ENCODE data around the gene ERC1.

ERC1 gene

DNA sequence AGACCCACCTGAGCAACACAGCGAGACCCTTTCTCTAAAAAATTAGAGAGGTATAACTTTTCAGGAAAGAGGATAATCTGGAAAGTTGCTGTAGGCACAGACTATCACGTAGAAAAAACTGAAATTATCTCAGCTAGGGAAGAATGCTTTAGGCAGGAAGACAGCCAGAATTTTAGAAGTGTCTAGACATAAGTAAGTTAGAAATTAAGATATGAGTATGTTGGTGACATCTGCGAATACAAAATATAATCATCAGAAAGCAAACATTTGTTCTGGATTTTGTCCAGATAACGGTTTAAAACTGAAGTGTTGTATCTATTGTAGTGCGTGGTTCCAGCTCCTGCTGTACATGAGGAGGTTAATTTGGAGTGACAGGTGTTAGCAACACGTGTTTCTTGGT lies 480.2 kb downstream of the ERC1 start:
- no peak for DNase-seq (ENCODE audit: low read depth in 3 of 3, low spot score in 1 of 3)

DNA sequence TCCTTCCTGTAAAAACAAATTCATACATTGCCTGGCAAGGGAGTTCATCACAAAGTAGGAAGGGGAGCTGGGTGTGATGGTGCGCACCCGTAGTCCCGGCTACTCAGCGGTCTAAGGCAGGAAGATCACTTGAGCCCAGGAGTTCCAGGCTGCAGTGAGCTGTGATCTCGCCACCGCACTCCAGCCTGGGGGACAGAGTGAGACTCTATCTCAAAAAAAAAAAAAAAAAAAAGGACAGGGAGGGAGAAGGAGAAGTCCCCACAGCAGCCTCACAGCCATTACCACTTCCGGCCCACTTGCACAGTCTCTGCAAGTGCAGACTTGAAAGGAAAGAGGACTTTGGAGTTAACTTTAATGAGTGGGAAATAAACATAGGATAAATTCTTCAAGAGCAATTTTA lies 482.4 kb downstream of the ERC1 start:
- no peak for DNase-seq (ENCODE audit: low read depth in 3 of 3, low spot score in 1 of 3)

DNA sequence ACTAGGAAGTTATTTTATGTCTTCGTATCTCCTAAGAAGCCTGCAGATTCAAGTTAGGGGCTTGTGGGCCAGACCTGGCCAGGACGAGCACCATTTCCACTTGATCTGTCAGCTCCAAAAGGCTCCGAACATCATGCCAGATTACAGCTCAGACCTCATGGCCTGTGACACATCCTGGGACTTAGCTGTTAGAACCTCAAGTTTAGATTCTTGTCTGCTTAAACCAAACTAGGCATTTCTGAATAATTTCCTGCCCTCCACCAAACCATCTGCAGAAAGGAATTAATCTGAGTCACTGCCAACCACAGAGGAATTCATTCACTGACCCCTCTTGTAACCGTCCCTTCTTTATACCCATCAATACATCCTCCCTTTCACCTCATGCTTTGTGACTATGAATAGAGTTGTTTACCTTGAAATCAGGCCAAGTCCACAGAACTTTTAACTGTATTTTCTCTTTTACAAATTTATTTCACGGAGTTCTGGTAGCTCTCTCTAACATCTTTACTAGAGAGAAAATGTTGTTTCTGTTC lies 483.1 kb downstream of the ERC1 start:
- no peak for DNase-seq (ENCODE audit: low read depth in 3 of 3, low spot score in 1 of 3)

DNA sequence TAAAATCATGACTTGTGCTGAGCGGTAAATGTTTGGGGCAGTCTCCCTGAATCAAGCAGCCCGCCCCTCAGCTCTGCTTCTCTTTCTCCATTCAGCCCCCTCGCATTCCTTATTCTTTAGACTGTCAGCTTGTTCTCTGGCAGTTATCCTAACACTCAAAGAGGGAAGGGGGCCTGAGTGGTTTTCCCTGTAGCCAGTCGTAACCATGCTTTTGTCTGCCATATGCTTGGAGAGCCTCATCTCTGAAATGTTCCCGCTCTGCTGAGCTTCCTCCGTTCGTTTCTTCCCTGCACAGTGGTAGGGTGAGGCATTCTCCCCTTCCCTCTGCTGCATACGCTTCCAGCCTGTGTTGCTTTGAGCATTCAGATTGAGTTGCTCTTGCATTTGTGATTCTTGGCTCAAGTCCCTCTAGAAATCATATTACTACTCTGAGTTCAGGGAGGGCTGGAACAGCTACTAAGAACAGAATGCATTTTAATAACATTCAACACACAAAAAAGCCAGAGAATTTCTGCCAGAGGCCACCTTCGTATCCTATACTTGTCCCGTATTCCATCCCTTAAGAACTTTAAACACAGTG lies 483.6 kb downstream of the ERC1 start:
- DNase-seq (ENCODE audit: low read depth in 3 of 3, low spot score in 1 of 3) = no peak

DNA sequence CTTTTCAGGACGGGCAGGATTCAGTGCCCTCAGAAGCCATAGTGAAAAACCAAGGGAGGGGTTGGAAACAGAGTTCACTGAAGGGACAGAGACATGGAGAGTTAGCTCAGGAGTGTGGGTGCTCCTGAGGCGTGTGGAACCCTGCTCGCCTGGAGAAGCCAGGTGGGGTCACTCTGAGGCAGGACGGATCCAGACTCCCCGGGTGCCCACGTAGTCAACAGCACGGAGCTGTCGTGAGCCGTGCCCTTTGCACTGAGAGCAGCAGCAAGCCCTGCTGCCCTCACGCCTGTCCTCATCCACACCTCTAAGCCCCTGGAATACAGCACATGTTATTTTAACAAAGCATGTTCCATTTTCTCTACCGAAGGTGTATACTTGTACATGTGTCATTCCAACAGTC lies 488.6 kb downstream of the ERC1 start:
- no peak for DNase-seq (ENCODE audit: low read depth in 3 of 3, low spot score in 1 of 3)

DNA sequence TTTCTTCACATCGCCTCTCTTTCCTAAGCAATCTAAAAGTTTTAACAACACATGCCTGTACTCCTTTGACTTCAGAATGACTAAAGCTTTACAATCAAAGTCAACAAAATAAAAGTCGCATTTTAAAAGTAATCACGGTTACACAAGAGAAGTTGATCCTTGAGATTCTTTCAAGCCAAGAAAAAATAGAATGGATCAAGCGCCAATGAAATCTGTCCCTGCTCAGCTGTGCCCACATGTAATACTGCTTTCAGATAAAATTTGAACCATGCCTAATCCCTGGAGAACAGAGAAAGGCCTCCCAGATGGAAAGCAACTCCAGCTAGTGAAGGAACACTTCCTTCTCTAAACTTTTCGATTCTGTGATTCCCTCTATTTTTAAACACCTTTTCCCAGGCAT lies 490.3 kb downstream of the ERC1 start:
- DNase-seq (ENCODE audit: low read depth in 3 of 3, low spot score in 1 of 3) = no peak

DNA sequence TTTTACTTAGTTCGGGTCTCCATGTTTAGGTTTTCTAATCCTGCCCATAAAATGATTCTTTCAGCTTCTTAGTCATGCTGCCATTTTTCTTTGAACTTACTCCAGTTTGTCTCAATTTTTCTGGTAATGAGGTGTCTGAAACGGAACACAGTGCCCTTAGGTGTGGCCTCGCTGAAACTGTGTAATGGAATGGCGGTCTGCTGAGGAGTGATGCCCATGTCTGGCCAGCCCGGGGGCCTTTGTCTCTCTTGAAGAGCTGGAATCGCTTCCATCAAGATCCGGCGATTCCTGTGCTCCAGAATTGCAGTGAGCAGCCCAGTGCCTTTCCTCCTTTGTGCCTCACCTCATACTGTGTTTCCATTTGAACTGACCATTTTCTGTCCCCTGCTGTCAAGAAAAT lies 490.9 kb downstream of the ERC1 start:
- DNase-seq (ENCODE audit: low read depth in 3 of 3, low spot score in 1 of 3) = no peak

DNA sequence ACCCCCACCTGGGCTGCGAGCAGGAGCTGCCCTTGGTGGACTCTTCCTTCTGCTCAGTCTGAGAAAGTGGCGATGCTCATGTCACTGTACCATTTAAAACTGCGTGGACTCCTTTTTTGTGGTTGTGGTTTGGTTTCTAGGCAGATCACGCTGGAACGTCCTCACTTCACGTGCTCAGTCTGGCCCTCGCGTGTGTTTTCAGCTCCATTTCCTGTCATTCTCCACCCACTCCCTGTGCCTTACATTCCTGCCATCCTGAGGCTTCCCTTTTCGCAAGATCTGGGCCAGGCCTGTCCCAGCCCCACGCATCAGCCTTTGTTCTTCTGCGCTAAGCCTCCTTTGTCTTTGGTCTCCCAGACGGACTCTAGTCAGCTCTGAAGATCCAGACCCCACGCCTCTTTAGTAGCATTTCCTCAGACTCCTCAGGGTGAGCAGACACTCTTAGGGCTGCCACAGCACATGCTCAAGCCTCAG lies 497.9 kb downstream of the ERC1 start:
- no peak for DNase-seq (ENCODE audit: low read depth in 3 of 3, low spot score in 1 of 3)

DNA sequence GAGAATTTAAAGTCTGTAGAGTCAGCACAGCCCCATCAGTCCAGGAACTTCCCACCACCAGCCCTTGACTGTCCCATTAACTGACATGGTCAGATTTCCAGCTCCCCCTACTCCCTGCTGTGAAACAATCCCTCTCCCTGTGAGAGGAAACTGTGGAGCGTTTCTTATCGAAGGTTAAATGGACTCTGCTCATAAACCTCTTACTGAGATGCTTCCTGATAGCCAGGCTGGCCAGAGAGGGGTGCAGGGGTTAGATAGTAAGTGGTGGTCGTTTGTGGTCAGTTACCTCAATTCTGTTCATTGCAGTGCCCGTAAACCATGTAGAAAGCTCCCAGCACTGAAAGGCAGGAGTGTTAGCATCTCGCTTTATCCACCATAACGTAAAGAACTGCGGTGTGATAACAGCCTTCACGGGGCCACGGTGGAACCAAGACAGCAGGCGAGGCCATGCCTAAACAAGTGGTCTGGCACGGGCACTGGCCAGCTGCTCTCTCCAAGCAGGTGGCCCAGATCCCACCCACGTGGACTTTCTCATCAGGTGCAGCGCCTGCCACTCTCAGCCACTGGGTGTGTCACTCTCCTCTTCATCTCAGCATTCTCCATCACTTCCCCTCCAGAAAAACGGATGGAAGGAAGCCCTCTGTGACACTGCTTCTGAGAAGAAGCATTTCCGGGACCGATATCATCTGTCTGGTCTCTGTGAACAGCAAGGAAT lies 501.1 kb downstream of the ERC1 start:
- no peak for DNase-seq (ENCODE audit: low read depth in 3 of 3, low spot score in 1 of 3)

DNA sequence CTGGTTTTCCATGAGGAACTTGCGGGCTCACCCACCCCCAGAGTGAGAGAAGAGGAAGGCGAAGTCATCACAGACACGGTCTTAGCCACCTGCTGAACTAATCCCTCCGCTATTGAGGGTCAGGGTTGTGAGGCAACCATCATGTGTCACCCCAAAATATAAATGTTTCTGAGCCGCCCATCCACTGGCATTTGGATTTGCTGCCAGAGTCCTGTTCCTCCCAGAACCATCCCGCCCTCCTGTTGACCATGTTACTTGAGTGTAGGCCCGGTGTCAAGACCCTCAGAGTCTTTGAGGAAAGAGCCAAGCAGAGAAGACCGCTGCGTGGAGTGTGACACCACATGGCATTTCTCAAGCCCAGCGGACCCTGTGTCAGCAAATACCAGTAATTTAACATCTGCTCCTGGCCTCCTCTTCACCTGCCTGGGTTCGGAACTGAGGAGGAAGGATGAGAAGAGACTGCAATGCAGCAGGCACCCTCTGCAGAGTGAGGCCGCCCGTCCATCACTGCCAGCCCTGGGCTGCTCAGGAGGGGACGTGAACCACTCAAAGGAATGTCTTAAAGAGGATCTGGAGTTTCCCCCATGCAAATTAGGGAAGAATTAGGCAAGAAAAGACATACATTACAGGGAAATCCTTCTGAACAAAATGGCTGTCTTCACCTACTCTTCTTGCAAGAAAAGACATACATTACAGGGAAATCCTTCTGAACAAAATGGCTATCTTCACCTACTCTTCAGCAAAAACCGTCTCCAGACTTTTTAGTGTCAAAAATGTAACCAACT lies 502.9 kb downstream of the ERC1 start:
- DNase-seq (ENCODE audit: low read depth in 3 of 3, low spot score in 1 of 3) = no peak

DNA sequence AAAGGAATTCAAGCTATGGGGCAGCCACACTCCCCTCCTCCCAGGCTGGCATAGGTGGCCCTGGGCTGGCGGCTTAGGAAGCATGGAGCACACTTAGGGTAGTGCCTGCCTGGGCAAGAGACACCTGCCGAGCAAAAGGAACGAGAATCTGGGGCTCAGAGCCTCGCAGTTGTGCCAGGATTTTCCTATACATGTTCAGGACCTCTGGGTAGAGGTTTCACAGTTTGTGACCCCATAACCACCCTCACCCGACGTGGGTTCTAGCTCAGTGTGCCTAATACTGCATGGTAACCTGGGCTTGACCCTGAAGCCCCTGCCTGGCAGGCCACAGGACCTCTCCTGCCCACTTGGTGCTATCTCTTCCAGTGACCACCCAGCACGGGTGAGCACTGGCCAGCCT lies 503.8 kb downstream of the ERC1 start:
- no peak for DNase-seq (ENCODE audit: low read depth in 3 of 3, low spot score in 1 of 3)

DNA sequence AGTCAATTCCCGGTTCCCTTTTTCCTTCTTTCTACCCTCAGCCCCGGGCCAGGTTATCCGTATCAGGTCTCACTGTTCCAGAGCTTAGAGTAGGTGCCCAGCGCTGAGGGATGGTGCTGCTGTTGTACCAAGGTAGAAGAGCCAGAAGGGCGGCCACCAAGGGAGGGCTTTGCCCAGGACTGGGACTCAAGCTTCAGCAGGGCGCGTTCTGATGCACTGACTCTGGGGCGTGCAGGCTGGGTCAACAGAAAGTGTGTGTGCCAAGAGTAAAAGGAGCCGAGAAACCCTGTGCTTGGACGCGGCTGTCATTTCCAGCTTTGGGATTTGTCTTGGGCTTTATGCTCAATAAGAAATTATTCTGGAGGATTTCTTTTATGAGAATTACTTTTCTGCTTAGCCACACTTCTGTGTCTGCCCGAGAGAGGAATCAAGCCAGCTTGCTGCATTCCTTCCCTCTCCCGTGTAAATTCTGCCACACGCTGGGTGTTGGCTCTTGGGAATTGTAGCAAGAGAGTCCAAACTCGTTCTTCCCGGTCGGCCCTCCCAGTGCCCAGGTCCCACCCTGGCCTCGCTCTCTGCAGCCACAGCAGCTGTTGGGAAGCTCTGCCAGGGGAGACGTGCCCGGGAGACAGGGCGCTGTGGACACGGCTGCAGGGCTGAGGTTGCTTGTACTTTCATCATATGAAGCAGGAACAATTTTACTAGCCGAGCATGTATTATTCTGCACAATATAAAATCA lies 505.3 kb downstream of the ERC1 start:
- no peak for DNase-seq (ENCODE audit: low read depth in 3 of 3, low spot score in 1 of 3)

DNA sequence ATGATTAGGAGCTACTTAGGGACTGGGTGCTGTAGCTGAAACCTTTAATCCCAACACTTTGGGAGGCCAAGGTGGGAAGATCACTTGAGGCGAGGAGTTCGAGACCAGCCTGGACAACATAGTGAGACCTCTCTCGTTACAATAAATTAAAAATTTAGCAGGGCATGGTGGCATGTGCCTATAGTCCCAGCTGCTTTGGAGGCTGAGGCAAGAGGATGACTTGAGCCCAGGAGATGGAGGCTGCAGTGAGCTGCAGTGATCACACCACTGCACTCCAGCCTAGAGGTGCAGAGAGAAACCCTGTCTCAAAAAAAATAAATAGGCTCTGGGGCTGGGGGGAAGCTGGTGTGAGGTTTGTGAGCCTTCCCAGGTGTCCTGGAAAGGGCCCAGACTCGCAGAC lies 506.1 kb downstream of the ERC1 start:
- DNase-seq (ENCODE audit: low read depth in 3 of 3, low spot score in 1 of 3) = no peak

DNA sequence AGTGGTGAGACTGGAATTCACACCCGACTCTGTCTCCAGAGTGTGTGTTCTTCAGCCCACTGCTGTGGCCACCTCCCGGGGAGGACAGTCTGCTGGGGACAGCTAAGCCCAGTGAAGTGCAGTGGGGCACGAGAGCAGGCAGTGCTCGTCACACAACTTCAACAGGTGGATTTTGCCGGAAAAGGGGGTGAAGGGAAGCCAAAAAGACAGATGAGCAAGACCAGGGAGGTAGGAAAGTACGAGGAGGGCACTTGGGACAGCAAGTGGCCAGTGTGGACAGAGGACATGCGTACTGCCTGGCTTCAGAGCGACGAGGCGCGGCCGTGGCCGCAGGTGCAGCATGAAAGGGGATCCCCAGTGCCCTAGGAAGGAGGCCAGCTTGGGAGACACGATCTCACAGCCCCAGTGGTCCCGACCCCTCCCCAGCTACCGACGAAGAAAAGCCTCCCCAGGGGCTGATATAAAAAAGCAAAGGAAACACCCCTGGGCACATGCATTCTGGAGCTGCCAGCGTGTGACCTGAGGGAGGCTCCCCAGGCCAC lies 507.2 kb downstream of the ERC1 start:
- no peak for DNase-seq (ENCODE audit: low read depth in 3 of 3, low spot score in 1 of 3)

DNA sequence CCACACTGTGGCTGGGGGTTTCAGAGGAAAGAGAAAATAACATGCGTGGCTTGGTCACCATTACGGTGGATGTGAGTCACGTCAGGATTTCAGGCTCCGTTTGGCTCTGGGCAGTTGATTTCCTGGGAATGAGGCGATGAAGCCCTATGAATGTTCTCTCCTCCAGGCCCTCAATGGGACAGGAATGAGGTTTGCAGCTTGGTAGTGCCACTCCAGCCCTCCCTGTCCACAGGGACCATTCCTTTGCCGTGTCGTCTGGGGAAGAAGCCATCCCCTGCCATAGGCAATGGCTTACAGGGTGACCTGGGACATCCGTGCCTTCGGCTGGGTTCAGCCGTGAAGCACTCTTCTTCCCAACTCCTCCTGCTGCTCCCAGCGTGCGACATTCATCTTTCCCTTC lies 508.3 kb downstream of the ERC1 start:
- DNase-seq (ENCODE audit: low read depth in 3 of 3, low spot score in 1 of 3) = no peak

DNA sequence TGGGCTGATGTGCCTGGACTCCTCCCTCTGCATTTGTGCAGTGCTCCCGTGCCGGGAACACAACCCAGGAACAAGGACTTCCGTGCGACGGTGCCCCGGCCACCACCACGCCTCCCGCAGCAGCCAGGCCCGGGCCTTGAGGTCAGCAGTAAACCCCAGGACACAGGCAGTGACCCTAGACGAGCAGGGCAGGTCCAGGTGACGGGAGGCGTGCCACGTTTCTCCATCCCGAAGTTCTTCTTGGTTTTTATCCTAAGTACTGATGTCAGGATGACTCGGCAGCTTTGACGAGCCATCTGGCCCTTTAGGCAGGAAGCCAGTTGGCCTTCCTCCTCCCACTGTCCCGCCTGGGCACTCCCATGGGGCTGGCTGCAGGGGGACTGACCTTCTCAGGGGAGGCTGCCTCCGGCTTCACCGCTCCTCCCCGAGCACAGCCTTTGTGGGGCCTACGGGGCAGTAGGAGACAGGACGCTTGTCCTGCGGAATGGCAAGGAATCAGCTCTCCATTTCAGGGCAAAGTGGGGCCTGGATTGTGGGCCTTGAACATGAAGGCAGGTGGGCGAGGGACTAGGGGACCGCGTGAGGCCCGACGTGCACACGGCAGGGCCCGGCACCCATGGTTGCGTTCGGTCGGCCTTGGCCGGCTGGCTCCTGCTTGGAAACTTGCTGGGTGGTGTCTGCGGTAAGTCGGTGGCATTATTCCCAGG lies 509.2 kb downstream of the ERC1 start:
- DNase-seq (ENCODE audit: low read depth in 3 of 3, low spot score in 1 of 3) = no peak

DNA sequence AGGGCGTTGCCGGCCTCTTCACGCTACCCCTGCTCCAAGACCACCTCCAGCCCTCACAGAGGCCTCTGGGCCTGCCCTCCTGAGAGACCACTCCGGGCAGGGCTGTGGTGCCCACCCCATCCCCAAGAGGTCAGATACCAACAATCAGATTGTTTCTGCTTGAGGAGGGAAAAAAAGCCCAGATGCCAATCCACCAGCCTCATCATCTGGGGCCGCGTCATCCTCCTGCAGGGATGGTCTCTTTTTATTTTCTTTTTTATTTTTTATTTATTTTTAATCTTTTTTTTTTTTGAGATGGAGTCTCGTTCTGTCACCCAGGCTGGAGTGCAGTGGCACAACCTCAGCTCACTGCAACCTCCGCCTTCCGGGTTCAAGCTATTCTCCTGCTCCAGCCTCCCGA lies 510.0 kb downstream of the ERC1 start:
- DNase-seq (ENCODE audit: low read depth in 3 of 3, low spot score in 1 of 3) = no peak

DNA sequence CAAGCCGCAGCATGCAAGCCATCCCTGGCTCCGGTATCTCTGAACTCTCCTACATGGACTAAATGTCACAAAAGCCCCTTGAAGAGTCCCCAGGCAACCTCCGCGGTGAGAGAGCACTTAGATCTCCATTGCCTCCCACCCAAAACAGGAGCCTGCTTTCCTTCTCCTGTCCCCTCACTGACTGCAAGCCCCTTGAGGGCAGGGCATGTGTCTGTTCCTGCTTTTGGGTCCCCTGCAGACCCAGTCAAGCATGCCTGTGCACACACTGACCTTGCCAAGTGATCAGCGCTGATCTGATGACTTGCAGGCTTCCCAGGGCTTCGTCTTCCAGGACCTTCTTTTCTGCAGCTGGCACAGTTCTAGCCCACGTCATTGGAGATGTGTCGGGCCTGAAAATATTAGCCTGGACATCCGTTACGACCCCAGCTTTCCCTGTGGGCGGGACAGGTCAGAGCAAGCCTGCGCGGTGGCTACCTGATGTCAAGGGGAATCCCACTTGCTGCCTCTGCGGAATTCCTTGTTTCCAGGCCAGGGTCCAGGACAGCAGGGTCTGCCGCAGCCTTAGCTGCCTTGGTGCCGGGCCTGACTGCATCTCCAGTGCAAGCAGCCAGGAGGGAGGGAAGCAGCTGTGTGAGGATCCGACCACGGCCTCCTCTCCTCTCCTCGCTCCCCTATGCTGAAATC lies 510.8 kb downstream of the ERC1 start:
- no peak for DNase-seq (ENCODE audit: low read depth in 3 of 3, low spot score in 1 of 3)

DNA sequence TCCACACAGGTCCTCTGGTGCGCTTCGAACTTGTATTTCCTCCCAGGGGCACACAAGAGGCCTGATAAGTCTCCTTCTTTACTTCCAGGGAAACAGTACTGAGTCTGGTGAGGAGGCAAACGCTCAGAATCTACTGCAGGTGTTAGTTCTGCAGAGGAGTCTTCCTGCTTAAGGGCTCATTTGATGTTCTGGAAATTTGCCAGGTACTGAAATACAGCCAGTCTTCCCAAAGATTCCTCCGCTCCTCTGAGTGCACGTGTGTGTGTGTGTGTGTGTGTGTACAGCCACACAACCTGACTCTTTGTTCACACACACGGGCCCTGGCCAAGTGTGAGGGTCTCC lies 511.3 kb downstream of the ERC1 start:
- no peak for DNase-seq (ENCODE audit: low read depth in 3 of 3, low spot score in 1 of 3)

DNA sequence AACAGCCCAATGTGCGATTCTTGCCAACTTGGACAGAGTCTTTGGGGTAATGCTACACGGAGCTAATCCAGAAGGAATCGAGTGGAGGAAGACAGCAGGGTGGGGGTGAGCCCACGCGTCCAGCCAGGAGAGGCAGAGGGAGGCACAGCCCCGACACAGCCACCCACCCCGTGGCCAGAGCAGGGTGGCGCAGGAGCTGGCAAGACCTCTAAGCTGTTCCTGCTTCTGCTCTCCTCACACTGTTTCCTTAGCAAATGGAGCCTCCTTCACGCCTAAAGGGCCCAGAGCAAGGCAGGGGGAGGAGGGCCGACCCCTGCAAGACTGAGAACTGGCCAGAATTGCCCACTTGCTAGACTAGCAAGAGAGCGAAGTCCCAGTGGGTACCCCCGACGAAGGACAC lies 511.8 kb downstream of the ERC1 start:
- DNase-seq (ENCODE audit: low read depth in 3 of 3, low spot score in 1 of 3) = no peak
